Suppressor macrophage treated with lipopolysaccharide for 1 hour (primary cell): ENCODE data around the gene RASEF.

Experiments used
- DNase-seq, 3 donors: peaks; one replicate each; pipeline ENCODE4 v3.0.0-alpha.2; 2020 to 2022

RASEF gene

DNA sequence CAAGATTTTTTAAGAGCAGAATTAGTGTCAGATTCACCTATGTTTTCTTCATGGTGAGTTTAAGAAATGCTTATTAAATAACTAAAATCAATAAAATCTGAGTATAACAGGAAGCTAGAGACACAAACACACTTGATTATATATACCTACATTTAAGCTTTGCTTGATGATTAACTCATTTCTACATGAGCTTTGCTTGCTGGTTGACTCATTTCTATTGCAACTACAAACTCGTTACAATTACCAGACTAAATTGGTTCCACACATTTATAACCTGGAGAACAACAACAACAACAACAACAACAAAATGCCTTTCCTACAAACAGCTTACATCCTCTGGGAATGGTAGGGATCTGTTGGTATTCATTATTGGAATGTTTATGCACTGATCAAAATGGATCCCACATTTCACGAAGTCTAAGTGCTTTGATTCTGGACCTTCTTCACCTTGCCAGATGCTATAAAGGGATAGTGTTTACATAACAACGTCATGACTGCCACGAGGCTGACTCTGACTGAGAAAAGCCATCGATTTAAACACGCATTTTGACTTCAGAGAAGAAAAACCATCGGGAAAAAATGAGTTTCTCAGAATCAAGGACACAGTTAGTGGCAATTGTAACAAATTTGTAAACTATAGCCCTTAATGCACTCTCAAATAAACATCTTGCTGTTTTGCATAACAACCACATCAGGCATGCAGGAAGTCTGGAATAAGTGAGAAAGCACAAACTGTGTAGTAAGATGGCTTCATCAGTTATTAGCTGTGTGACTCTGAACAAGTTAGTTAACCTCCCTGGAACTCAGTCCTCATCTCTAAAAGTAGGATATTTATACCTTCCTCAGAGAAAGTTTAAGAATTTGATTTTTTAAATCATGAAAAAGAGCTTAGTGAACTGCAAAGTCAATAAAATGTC lies 49.8 kb downstream of the RASEF start:
- no peak for DNase-seq

DNA sequence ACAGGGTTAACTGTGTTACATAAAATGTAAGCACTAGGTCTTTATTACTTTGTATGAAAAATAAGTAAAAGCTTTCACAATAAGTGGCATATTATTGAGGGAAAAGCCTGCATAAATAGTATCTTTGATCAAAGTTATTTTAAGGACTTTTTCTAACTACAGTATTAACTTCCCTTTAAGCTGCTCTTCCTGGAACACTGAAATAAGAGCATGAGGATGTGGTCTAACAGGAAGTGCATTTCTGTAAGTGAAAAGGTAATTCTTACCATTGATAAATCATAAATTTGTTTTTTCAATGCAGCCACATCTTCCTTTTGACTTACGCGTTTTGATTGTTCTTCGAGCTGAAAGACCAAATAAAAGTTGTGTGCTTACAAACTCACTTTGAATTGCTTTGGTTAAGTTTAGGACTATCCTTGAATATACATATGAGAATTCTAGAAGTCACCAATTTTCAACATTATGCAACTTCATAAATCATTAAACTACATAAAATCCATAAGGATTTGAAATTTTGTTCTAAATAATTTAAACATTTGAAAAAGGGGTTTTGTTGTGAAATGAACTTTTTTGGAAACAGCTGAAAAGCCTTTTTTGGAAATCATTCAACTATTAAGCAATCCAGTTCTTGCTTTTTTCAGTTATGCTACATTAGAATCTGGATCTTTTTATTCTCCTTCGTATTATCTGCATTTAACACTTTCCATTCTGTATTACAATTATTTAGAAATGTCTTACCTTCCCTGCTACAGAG lies 50.6 kb downstream of the RASEF start:
- DNase-seq, result peak in 1 of 3 donors; percentile 5

DNA sequence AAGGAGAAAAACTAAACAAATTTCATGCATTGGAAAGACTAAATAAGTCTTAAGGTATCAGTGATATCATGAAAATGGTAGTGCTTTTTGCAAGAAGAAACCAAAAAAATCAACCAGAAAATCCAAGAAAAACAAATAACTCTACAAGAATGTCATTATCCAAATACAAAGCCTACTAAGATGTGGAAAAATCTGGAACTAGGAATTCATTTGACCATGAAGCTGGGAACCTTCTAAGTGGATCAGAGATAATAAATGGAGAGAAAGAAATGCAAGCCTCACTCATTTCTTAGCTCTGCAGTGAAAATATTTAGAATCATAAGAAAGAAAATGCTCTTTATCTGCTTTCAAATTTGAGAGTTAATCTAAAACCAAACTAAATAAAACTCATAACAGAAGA lies 51.3 kb downstream of the RASEF start:
- DNase-seq, result no peak

DNA sequence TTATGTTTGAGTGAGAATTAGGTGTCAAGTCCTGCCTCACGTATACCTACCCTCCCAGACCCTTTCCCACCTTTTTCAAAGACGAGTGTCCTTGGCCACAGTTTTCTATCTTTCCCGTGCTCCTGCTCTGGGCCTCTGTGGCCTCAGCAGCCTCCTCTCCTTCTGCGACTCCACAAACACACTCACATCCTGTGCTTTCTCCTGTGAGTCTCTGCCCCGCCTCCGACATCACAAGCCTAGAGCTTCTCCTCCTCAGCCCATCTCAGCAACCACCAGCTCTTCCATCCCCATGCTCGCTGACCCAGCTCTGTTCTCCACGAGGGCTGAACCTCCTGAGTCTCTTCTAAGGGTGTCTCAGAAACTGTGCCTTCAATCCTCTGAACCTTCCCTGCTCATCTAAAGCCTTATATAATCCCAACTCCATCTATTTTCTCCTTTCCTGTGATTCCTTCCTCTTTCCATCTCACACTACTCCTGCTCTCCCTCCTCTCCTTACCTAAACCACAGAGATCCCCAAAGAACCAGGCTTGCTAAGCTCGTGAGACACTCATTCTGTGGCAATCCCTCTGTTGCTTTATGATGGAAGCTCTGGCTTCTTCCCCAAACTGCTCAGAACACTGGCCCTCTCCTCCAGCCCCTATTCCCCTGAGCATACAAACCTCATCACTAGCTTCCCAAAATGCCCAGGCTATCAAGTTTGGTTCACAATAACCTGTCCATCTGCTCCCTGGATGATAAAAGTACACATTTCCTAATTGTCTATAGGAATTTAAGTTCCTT lies 55.2 kb downstream of the RASEF start:
- DNase-seq, result no peak

DNA sequence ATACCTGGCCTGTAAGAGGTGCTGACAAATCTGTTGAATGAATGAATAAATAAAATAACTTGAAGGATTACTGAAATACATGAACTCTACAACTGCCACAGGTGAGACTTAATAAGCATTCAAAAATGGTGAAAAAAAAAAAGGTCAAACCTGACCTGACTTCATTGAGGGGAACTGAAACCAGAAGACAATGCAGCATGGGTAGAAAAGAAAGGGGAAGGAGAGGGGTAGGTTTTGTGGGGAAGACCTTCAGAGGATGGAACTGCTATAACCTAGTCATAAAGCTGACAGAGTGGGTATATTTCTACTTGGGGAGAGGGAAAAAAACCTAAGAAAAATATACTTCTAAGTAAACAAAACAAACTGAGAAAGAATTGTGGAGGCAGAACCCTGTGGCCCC lies 56.6 kb downstream of the RASEF start:
- no peak for DNase-seq

DNA sequence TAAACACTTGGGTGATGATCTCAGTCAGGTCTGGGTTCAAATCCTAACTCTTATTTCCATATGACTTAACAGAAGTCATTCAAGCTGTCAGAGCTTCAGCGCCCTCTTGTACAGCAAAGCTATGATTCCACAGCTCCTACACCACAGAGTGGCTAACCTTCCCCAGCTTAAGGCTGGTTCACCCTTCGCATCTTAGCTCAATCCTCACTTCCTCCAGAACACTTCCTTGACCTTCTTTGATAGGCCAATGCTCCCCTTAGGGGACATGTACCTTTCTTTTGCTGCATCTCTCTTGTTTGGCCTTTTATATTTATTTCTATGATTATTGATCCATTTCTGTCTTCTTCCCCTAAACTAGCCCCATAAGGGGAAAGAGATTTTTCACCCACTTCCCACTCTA lies 57.0 kb downstream of the RASEF start:
- DNase-seq, result no peak

DNA sequence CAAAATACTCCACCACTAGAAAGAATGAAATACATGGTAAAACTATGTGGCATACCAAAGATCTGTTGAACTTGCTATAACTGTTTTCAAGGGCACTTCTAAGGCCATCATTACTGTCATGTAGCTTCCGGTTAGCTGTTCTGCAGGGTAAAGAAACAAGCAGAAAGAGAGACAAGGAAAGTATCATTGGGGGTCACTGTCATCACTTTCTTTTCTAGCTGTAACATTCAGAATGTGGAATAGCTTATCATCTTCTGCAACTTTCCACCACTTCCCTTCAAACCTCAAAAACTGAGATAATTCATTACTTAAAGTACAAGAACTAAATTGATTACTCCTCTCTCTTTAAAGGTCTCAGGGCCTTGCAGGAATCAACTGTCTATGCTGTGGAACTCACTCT lies 57.6 kb downstream of the RASEF start:
- DNase-seq, result no peak

DNA sequence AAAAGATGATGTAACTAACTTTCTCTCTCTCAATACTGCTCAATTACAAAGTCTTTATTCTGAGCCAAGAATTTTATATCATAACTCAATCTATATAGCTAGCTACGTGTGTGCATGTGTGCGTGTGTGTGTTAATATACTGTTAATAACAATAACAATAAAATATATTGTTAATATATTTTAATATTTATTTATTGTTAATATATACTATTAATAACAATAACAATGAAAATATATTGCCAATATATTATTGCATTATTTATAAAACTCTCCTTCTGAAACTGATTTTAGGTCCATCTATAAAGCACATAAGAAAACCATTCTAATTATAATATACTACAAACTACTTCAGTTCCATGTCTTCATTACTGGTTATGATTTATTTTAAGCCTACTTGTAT lies 60.6 kb downstream of the RASEF start:
- no peak for DNase-seq

DNA sequence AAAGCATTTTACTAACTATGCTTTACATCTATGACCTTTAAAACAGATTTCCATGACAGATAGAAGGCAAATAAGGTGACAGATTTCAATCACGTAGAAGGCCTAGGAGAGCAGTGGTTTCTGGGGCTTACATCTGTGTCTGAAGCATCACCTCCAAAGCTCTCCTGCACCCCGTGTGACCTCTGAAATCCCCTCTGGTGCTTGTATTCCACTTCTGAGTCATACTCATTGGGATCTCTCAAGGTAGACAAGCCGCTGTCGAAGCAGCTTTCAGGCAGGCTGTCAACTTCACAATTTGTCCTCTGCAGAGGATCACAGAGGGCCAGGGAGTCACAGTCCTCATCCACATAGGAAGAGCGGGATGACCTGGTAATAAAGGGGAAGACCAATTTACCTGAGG lies 62.2 kb downstream of the RASEF start:
- no peak for DNase-seq

DNA sequence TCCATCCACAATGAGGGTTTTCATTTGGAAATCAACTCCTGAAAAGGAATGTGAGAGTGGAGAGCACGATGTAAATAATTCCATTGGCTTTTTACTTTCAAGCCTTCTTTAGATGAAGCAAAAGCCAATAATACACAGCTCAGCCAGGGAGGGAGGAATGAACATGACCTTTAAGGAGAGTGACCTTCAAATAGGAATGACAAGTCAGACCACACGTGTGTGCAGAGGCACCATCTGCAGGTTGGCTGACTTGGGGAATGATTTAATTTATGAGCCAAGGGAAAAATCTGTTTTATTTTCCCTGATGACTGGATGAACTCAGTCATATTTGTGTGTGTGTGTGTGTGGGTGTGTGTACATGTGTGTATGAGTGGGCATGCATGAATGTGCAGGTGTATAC lies 64.5 kb downstream of the RASEF start:
- no peak for DNase-seq

DNA sequence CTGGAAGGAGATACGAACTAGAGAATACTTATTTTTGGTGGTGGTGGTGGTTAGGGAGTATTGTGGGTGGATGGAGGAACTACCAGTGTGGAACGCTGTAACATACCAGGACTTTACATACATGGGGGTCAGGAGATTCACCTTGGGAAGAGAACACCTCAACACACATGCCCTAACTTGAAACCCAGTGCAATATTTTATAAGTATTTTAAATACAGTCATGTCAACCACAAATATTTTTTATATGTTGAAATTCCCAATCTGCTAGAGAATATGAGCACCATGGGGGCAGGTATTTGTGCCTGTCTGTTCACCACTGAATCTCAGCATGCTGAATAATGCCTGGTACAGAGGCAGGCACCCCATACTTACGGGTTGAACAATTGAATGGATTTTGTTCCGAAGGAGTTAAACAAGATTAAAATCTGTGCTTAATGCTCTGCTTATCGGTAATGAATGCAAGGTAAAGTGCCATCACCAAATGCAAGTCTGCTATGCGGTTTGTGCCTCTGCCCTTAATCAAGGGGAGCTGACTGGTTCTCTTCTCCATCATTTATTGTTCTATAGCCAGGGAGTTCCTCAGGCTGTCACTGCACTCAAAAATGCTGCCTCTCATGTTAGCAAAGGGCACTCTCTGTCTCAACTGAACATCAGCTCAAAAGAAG lies 65.3 kb downstream of the RASEF start:
- no peak for DNase-seq

DNA sequence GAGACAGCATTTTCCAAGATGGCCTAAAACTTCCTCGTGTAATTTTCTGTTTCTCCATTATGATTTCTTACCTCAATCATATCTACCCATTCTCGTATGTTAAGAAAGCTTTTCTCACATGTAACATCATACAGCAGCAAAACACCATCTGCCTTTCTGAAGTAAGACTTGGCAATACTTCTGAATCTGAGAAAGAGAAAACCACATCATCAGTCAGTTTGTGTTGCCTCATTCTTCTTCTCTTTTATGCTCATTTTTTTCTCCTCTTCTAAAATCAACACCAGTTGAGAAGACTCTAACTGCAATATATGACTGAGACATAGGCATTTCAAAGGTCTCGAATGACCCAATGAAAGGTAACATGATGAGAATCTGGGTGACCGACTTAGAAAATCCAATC lies 66.0 kb downstream of the RASEF start:
- no peak for DNase-seq

DNA sequence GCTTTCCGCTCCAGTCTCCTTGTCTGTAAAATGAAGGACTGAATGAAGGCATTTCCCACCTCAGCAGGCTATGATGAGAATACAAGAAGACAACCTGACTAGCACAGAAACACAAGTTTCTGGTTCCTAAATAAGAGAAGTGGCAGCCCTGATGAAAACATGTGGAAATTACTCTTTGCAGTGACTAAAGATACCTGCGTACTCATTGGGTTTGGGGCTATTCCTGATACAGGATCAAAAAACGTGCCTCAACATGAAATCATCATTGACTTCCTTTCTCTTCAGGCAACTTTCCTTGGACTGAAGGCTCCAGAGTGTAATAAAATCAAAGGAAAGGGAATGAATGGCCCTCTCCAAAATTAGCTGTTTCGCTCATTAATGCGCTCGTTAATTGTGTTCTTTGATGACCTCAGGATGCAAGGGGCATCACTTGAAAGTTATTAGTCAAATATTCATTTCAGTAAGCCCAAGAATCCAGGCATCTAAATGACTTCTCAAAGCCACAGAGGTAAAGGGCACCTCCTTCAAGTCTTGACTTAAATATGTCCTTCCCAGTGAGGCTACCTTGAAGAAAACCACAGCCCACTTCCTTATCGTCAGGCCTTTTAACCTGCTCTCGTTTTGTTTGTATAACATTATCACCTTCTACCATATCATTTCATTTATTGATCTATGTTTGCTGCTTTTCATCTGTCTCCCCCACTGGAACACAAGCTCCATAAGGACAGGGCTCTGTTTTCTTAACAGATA lies 68.9 kb downstream of the RASEF start:
- no peak for DNase-seq

DNA sequence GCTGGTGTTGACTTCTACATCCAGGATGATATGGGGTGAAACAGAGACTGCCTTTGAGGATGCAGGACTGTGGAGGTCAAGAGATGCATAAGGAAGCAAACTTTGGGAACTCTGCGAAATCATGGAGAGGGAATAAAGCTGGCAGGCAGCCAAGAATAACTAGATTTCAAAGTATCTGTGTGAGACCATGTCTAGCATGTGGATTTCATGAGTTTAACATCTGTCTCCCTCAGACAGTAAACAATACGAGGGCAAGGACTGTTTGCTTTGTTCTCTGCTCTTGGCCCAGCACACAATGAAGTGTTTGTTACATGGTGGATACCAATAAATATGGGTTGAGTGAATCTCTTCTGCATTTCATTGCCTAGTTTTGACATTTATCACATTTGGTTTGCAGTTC lies 71.3 kb downstream of the RASEF start:
- DNase-seq, result no peak

DNA sequence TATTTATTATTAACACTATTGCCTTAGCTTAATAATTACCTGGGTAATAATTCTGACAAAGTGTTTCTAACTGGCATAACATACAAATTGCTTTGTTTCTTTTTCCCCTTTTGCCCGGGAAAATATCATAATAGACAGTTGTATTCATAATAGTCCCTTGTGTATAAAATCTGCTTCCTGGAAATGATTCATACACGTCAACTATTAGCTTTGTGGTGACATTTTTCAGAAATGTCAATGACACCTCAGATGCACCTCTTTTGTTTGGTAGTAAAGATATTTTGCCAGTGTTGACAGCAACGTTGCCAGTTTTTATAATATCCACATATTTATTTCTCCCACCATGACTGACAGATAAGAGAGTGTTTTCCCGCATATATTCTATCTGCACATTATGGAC lies 73.0 kb downstream of the RASEF start:
- DNase-seq, result no peak

DNA sequence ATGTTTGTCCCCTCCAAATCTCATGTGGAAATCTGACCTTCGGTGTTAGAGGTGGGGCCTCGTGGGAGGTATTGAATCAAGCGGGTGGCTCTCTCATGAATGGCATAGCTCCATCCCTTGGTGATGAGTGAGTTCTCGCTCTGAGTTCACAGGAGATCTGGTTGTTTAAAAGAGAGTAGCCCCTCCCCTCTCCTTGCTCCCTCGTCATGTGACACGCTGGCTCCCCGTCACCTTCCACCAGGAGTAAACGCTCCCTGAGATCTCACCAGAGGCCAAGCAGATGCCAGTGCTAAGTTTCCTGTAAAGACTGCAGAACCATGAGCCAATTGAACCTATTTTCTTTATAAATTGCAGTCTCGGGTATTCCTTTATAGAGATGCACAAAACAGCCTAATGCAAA lies 74.5 kb downstream of the RASEF start:
- DNase-seq, result no peak

DNA sequence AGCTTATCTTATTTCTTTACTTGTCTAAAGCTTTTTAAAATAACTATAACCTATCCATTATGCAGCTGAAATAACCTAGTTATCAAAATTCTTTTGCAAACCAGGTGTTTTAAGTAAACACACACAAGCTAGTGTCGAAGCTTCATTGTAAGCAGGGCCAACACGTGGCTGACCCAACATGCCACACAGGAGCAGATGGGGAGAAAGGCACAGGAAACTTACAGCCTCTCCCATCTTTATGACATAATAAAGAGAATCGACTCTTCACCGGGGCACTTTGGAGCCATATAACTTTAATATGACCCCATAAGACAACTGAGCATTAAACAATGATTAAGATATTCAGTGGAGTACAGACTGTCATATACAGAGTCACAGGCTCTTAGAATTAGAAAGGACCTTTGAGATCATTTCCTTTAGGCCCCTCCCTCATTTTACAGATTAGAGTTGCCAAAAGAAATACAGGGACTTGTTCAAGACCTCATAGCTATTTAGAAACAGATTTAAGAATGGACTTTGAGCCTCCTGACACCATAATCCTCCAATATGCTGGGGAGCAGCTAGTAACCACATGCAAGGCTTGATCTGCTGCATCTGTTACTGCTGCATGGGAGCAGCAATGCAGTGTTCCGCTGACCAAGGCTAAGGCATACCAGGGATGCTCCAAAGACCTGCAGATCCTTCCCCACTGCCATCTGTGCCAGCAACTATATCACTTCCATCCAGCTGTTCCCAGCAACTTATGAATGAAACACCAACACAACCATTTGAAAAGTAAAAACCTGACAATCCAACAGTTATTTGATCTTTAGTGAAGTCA lies 75.4 kb downstream of the RASEF start:
- no peak for DNase-seq

DNA sequence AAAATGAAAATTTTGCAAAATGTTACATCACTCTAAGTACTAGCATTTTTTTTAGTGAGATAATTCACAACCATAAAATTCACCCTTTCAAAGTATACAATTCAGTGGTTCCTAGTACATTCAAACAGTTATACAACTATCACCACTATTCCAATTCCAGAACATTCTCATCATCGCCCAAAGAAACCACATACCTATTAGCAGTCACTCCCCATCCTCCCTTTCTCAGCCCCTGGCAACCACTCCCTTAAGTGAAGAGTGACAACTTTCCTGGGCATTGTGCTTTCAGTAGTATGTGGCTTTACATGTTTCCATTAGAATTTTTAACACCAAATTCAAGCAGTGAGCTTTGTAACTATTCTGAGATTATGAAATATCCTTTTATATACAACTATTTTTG lies 81.4 kb downstream of the RASEF start:
- DNase-seq, result no peak

DNA sequence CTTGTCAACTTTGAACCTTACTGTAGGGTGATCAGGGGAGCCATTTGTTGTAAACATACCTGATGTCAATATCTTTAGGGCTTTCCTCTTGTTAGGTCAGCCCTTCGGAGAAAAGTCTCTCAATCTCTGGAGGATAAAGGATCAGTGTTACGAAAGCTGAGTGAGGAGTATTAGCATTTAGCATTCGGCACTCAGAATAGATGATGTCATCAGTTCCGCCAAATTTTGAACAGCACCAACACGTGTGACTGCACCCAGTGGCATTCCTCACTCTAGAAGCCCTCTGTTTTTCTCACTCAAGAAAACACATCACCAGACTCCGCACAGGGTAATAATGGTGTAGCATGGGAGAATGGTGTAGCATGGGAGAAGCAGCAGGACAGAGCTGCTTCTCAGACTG lies 87.8 kb downstream of the RASEF start:
- no peak for DNase-seq

DNA sequence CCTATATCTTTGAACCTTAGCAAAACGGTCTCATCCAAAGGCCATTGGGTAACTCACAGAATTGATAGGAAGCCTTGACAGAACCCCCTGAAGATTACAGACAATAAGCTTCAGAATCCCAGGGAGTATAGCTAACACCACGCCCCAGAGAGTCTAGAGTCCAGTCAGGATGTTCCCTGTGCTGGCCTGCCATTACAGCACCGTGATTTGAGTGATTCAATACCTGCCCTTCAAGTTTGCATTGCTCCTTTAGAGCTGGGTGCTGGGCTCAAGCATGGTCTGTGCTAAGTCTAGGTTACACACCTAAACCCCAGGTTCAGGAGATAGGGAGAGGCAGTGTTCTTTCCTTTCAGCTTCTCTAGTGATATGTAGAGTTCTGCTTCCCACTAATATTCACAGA lies 90.5 kb downstream of the RASEF start:
- DNase-seq, result no peak

DNA sequence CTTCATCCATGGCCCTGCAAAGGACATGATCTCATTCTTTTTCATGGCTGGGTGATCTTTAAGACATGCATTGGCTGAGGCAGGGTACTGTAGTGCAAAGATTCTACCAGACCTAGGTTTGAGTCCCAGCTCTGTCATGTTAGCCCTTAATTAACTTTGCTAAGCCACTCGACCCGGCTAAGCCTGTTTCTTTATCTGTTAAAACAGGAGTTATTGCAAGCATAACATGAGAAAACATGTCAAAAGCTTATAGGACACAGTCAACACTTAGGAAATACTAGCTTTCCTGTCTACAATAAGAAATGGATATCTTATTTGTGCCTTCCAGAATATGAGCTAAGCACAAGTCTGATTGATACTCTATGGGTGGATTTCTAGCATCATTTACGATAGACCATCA lies 92.6 kb downstream of the RASEF start:
- DNase-seq, result no peak
